ENCODE data around the gene PRTG.

DNA sequence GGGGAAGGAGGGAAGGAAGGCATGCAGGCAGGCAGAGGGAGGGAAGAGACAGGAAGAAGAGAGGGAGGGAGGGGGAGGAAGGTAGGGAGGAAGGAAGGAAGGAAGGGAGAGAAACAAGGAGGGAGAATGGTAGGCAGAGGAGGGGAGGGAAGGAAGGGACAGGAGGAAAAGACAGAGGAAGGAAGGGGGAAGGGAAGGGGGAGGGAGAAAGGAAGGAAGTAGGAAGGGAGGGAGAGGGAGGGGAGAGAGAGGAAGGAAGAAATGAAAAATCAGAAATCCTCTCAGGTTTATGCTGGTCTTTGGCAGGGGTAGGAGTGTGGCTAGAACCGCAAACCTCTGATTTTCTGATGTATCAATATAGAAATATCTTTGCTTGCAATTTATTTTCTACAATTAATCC, 4.2 kb downstream of the PRTG start:
- TF ChIP-seq, protein P1, sequence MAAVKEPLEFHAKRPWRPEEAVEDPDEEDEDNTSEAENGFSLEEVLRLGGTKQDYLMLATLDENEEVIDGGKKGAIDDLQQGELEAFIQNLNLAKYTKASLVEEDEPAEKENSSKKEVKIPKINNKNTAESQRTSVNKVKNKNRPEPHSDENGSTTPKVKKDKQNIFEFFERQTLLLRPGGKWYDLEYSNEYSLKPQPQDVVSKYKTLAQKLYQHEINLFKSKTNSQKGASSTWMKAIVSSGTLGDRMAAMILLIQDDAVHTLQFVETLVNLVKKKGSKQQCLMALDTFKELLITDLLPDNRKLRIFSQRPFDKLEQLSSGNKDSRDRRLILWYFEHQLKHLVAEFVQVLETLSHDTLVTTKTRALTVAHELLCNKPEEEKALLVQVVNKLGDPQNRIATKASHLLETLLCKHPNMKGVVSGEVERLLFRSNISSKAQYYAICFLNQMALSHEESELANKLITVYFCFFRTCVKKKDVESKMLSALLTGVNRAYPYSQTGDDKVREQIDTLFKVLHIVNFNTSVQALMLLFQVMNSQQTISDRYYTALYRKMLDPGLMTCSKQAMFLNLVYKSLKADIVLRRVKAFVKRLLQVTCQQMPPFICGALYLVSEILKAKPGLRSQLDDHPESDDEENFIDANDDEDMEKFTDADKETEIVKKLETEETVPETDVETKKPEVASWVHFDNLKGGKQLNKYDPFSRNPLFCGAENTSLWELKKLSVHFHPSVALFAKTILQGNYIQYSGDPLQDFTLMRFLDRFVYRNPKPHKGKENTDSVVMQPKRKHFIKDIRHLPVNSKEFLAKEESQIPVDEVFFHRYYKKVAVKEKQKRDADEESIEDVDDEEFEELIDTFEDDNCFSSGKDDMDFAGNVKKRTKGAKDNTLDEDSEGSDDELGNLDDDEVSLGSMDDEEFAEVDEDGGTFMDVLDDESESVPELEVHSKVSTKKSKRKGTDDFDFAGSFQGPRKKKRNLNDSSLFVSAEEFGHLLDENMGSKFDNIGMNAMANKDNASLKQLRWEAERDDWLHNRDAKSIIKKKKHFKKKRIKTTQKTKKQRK (IDR thresholded peaks at IDR 0.05; ENCODE audit: borderline replicate concordance, low read depth, low read length): no peak
- TF ChIP-seq SETDB1 (IDR thresholded peaks at IDR 0.05; ENCODE audit: low read length) (no peak), POLR2A (conservative IDR thresholded peaks at IDR 0.05) (no peak), ZFP36 (IDR thresholded peaks at IDR 0.05; ENCODE audit: low read depth, low read length, partially characterized antibody) (no peak), ZBTB11 (CRISPR knock-in tag; IDR thresholded peaks at IDR 0.05) (no peak), SMAD1 (IDR thresholded peaks at IDR 0.05; ENCODE audit: low read depth, low read length, partially characterized antibody) (no peak)

Data from K562 (cell line).